IPS-NIHi11 (cell line): ENCODE measurements around the gene PRDM16.
"Not testable (repeated sequence)": the region's sequence is repeated elsewhere in the genome, so short reads cannot be mapped to it uniquely, and the experiment has no call there.

ENCODE experiments used
- DNase-seq: peaks from one replicate; pipeline ENCODE4 v3.0.0; 2012; ENCODE audit warnings: mixed read lengths, low spot score

PRDM16 gene

GRCh38 chr1:3082051-3082450 is 13.0 kb downstream of the PRDM16 start:
- DNase-seq: no peak

- no peak for DNase-seq
These were observed 13.8 kb downstream of the PRDM16 start for GRCh38 chr1:3082571-3083516.

GRCh38 chr1:3084154-3084553 is 15.2 kb downstream of the PRDM16 start:
- no peak for DNase-seq

- no peak for DNase-seq
These were observed 15.7 kb downstream of the PRDM16 start for GRCh38 chr1:3084726-3085125.

- no peak for DNase-seq
These were observed 16.7 kb downstream of the PRDM16 start for GRCh38 chr1:3085721-3086120.

- no peak for DNase-seq
These were observed 17.4 kb downstream of the PRDM16 start for GRCh38 chr1:3086272-3086974.

- no peak for DNase-seq
These were observed 18.0 kb downstream of the PRDM16 start for GRCh38 chr1:3087049-3087448.

GRCh38 chr1:3087946-3088668 is 19.1 kb downstream of the PRDM16 start:
- not testable (repeated sequence) for DNase-seq

GRCh38 chr1:3089490-3089889 is 20.5 kb downstream of the PRDM16 start:
- DNase-seq: no peak

- no peak for DNase-seq
These were observed 22.3 kb downstream of the PRDM16 start for GRCh38 chr1:3091334-3091733.

GRCh38 chr1:3092530-3092929 is 23.5 kb downstream of the PRDM16 start:
- DNase-seq: no peak

GRCh38 chr1:3093898-3094626 is 25.1 kb downstream of the PRDM16 start:
- DNase-seq: no peak

- no peak for DNase-seq
These were observed 26.1 kb downstream of the PRDM16 start for GRCh38 chr1:3094863-3095780.

- no peak for DNase-seq
These were observed 27.3 kb downstream of the PRDM16 start for GRCh38 chr1:3096345-3096744.

- no peak for DNase-seq
These were observed 28.2 kb downstream of the PRDM16 start for GRCh38 chr1:3097231-3097630.

GRCh38 chr1:3097861-3098260 is 28.9 kb downstream of the PRDM16 start:
- DNase-seq: no peak

GRCh38 chr1:3099861-3100260 is 30.9 kb downstream of the PRDM16 start:
- DNase-seq: no peak

GRCh38 chr1:3101124-3101939 is 32.3 kb downstream of the PRDM16 start:
- no peak for DNase-seq

- no peak for DNase-seq
These were observed 33.6 kb downstream of the PRDM16 start for GRCh38 chr1:3102641-3103040.
